Motor neuron (in vitro differentiated cells): ENCODE results near the gene AMPH. TPM values are rescaled to one million over a fixed set of nuclear protein-coding genes. Genes with fewer than 3 reads are reported as not detected.
"Not testable (repeated sequence)": the region's sequence is repeated elsewhere in the genome, so short reads cannot be mapped to it uniquely, and the experiment has no call there.

ENCODE experiments used
- ATAC-seq, 8 experiments: fragments of 200-7000 bp; cut with Tn5 transposase; replicated peaks in 6 of 8; 2 replicates each; pipeline ENCODE4 v1.8.0; 2021; ENCODE audit warnings: mild to moderate bottlenecking in 8 of 8, moderate library complexity in 8 of 8
- H3K27ac ChIP-seq, 2 donors: fragments of 250-450 bp; sonication (Bioruptor Pico); 2 replicates each; pipeline ENCODE4 v1.9.0; 2021; ENCODE audit warnings: antibody characterized with exemption in 2 of 2, mild to moderate bottlenecking in 2 of 2, moderate library complexity in 1 of 2
- H3K4me1 ChIP-seq, 2 donors: fragments of 250-450 bp; sonication (Bioruptor Pico); replicated peaks in 1 of 2; 2 replicates each; pipeline ENCODE4 v1.6.1; 2021; ENCODE audit warnings: antibody characterized with exemption in 2 of 2, mild to moderate bottlenecking in 2 of 2, moderate library complexity in 1 of 2
- H3K4me3 ChIP-seq, 5 donors: fragments of 250-450 bp; sonication (Bioruptor Pico); 2 replicates each; pipeline ENCODE4 v1.9.0; 2021; ENCODE audit warnings: antibody characterized with exemption in 5 of 5, mild to moderate bottlenecking in 5 of 5, moderate library complexity in 4 of 5
- WGBS, 10 experiments: fragments of 450-650 bp; shearing (Covaris generic); methylation state at CpG; one replicate each; pipeline ENCODE4 v1.0.0; 2022; 5-methylcytosine and 5-hydroxymethylcytosine counted together
- in situ Hi-C, 9 experiments: fragments of 400-800 bp; cut with MboI; loops; one replicate each; pipeline ENCODE4 v1.15.0; 2021; ENCODE audit warnings: low sequenced_read_pairs in 9 of 9, low pct_unique_long_range_greater_than_20kb in 2 of 9; ENCODE audit not compliant: unreplicated experiment in 9 of 9
- total RNA-seq, 8 experiments: library from RNA; unstranded; fragments of 300-600 nt; gene quantifications; 2 replicates each; pipeline versions ENCODE4 v1.2.3 to v1.2.4, GENCODE V29; 2022

Gene AMPH
- total RNA-seq, 8 experiments from 2014 or later = 0.66 to 37.5 (median 22.1) TPM

GRCh38 chr7:38429057-38429456, 202.1 kb downstream of the AMPH start:
- Histone ChIP-seq H3K4me1 (no peaks in the 10 kb centered on the region), H3K4me3 (no peak overlapping the region), H3K27ac (no peak overlapping the region)
- WGBS, 10 experiments = 48 to 100% (median 89%) methylated on average over 1 to 6 of the region's 7 CpGs; no CpG with 5 or more reads in 3 of the 10 experiments
- in situ Hi-C loops = loop anchor here in 1 of 9 experiments (25.0 kb wide), 1 partner anchor 233 kb away; no protein-coding TSS in a partner anchor
- ATAC-seq = no peak

GRCh38 chr7:38428041-38428440, 203.1 kb downstream of the AMPH start:
- 8 to 100% (median 52%) methylated on average over 1 of the region's 1 CpG; no CpG with 5 or more reads in 4 of the 10 experiments for WGBS, 10 experiments
- in situ Hi-C loops = loop anchor here in 1 of 9 experiments (25.0 kb wide), 1 partner anchor 234 kb away; no protein-coding TSS in a partner anchor
- Histone ChIP-seq H3K27ac (no peak overlapping the region), H3K4me1 (no peaks in the 10 kb centered on the region), H3K4me3 (no peak overlapping the region)
- ATAC-seq = no peak

- in situ Hi-C loops = loop anchor here in 1 of 9 experiments (25.0 kb wide), 1 partner anchor 235 kb away; no protein-coding TSS in a partner anchor
- WGBS, 10 experiments = 5 to 75% (median 51%) methylated on average over 1 to 4 of the region's 4 CpGs
- ATAC-seq = no peak
These were observed 203.8 kb downstream of the AMPH start for GRCh38 chr7:38427279-38427955.

GRCh38 chr7:38425509-38425908, 205.7 kb downstream of the AMPH start:
- ATAC-seq = no peak
- no peak overlapping the region for H3K27ac ChIP-seq
- in situ Hi-C loops = loop anchor here in 1 of 9 experiments (25.0 kb wide), 1 partner anchor 237 kb away; no protein-coding TSS in a partner anchor
- 44 to 100% (median 82%) methylated on average over 1 to 2 of the region's 2 CpGs for WGBS, 10 experiments
- H3K4me3 ChIP-seq = no peak overlapping the region
- no peaks in the 10 kb centered on the region for H3K4me1 ChIP-seq

More at GRCh38 chr7:38427279-38427955, 203.8 kb downstream of the AMPH start:
- Histone ChIP-seq H3K4me3 (no peak overlapping the region), H3K27ac (no peak overlapping the region), H3K4me1 (no peaks in the 10 kb centered on the region)

GRCh38 chr7:38424750-38425463, 206.3 kb downstream of the AMPH start:
- no peak overlapping the region for H3K4me3 ChIP-seq
- 47 to 100% (median 80%) methylated on average over 1 to 3 of the region's 3 CpGs for WGBS, 10 experiments
- H3K4me1 ChIP-seq = no peaks in the 10 kb centered on the region
- in situ Hi-C loops = loop anchor here in 2 of 9 experiments (25.0 kb wide), 1 partner anchor 237 kb away; no protein-coding TSS in a partner anchor
- ATAC-seq = no peak
- H3K27ac ChIP-seq = no peak overlapping the region

- no peak for ATAC-seq
- in situ Hi-C loops = loop anchor here in 1 of 9 experiments (25.0 kb wide), 1 partner anchor 249 kb away; no protein-coding TSS in a partner anchor
- no peaks in the 10 kb centered on the region for H3K4me1 ChIP-seq
These were observed 217.4 kb downstream of the AMPH start for GRCh38 chr7:38413784-38414183.

GRCh38 chr7:38411404-38411803, 219.8 kb downstream of the AMPH start:
- 57 to 86% (median 75%) methylated on average over 1 of the region's 1 CpG; no CpG with 5 or more reads in 5 of the 10 experiments for WGBS, 10 experiments
- no peak overlapping the region for H3K27ac ChIP-seq

More at GRCh38 chr7:38413784-38414183, 217.4 kb downstream of the AMPH start:
- no peak overlapping the region for H3K27ac ChIP-seq
- WGBS, 10 experiments = 71 to 96% (median 87%) methylated on average over 1 to 3 of the region's 3 CpGs; no CpG with 5 or more reads in 4 of the 10 experiments
- H3K4me3 ChIP-seq = no peak overlapping the region

GRCh38 chr7:38410056-38410455, 221.1 kb downstream of the AMPH start:
- in situ Hi-C loops = loop anchor here in 1 of 9 experiments (25.0 kb wide), 1 partner anchor 252 kb away; no protein-coding TSS in a partner anchor
- H3K27ac ChIP-seq = no peak overlapping the region
- H3K4me3 ChIP-seq = no peak overlapping the region
- H3K4me1 ChIP-seq = no peaks in the 10 kb centered on the region
- 50 to 100% (median 87%) methylated on average over 1 to 2 of the region's 2 CpGs; no CpG with 5 or more reads in 4 of the 10 experiments for WGBS, 10 experiments
- ATAC-seq = no peak

More at GRCh38 chr7:38411404-38411803, 219.8 kb downstream of the AMPH start:
- ATAC-seq = peak in 3 of 8 experiments; percentile 51 to 78 (median 51)
- Histone ChIP-seq H3K4me1 (no peaks in the 10 kb centered on the region), H3K4me3 (no peak overlapping the region)
- in situ Hi-C loops = loop anchor here in 1 of 9 experiments (25.0 kb wide), 1 partner anchor 251 kb away; no protein-coding TSS in a partner anchor

GRCh38 chr7:38409531-38409930, 221.6 kb downstream of the AMPH start:
- Histone ChIP-seq H3K4me1 (no peaks in the 10 kb centered on the region), H3K27ac (no peak overlapping the region), H3K4me3 (no peak overlapping the region)
- in situ Hi-C loops = loop anchor here in 1 of 9 experiments (25.0 kb wide), 1 partner anchor 253 kb away; no protein-coding TSS in a partner anchor
- no peak for ATAC-seq
- 29 to 100% (median 93%) methylated on average over 2 to 6 of the region's 6 CpGs; no CpG with 5 or more reads in 1 of the 10 experiments for WGBS, 10 experiments

GRCh38 chr7:38398725-38399321, 232.3 kb downstream of the AMPH start:
- 0 to 15% (median 10%) methylated on average over 3 to 9 of the region's 9 CpGs for WGBS, 10 experiments
- Histone ChIP-seq H3K27ac (no peak overlapping the region), H3K4me1 (no peaks in the 10 kb centered on the region), H3K4me3 (no peak overlapping the region)
- ATAC-seq = peak in 5 of 8 experiments; percentile 38 to 54 (median 47)
- in situ Hi-C loops = no loop called here

- no peaks in the 10 kb centered on the region for H3K4me1 ChIP-seq
- no peak overlapping the region for H3K27ac ChIP-seq
- peak in 2 of 8 experiments; percentile 51 to 57 for ATAC-seq
- H3K4me3 ChIP-seq = no peak overlapping the region
- 0 to 100% (median 90%) methylated on average over 1 to 2 of the region's 2 CpGs; no CpG with 5 or more reads in 2 of the 10 experiments for WGBS, 10 experiments
- in situ Hi-C loops = no loop called here
These were observed 234.3 kb downstream of the AMPH start for GRCh38 chr7:38396852-38397251.

GRCh38 chr7:38395921-38396552, 235.1 kb downstream of the AMPH start:
- H3K27ac ChIP-seq, H3K4me3 ChIP-seq, H3K4me1 ChIP-seq, ATAC-seq, in situ Hi-C loops: not testable (repeated sequence)
- WGBS, 10 experiments = 44 to 100% (median 80%) methylated on average over 1 of the region's 1 CpG; no CpG with 5 or more reads in 4 of the 10 experiments
